C4-2B (cell line): ENCODE data around the gene VPS45.

Experiments used
- H3K27ac ChIP-seq: fragments of 450-650 bp; 2 replicates; pipeline ENCODE4 v1.5.1; 2017
- CTCF ChIP-seq: fragments of 450-650 bp; conservative IDR thresholded peaks from 2 replicates; pipeline ENCODE4 v1.5.1; 2017; ENCODE audit warnings: mild to moderate bottlenecking
- ZFX ChIP-seq: fragments of 450-650 bp; IDR thresholded peaks from 2 replicates; pipeline ENCODE4 v1.6.1; 2017

The VPS45 gene

DNA sequence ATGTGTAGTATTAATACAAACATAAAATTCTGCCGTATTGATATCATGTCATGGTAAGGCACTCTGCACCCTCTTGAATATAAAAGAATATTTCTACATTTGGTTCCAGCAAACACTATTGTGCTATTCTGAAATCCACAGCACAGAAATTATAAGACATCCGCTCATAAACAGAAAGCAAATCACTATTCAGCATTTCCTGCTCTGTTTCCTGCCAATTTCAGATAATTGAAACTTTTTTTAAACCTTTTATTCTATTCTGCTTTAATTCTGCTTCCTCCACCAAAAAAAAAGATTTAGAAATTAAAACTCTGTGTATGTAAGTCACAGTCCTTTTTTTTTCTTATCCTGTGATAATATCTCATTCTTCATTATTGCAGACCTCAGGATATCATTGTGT is 42.5 kb downstream of the VPS45 start:
- H3K27ac ChIP-seq: no peak overlapping the region
- TF ChIP-seq ZFX (no peak), CTCF (no peak)

DNA sequence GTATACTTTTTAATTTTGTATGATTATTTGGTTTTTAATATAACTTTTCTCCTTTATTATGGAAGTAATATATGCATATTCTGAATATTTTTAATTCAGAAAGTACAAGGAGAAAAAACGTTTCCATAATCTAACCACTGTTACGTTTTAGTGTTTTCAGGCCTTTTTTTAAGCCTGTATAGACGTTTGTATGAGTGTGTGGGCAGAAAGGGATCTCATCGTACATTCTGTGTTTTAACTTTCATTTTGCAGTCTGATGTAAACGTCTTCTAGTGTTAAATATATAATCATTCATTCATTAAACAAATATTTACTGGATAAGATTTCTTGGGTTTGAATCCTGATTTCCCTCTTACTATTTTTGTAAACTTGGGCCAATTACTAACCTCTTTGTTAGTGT is 44.1 kb downstream of the VPS45 start:
- no peak overlapping the region for H3K27ac ChIP-seq
- TF ChIP-seq ZFX (no peak), CTCF (no peak)

DNA sequence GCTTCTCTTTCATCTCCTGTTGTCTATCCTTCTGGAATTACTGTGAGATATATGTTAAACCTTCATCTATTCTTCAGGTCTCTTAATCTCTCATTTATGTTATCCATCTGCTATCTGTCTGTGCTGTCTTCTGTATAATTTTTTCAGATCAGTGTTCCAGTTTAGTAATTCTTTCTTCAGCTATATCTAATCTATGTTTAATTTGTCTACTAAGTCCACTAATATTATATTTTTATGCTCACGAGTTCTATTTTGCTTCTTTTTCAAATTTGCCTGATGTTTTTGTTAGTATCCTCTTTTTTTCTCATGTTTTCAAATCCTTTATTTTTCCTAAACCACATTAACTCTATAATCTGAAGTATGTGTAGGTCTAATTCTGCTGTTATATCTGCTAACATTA is 47.5 kb downstream of the VPS45 start:
- no peak overlapping the region for H3K27ac ChIP-seq
- TF ChIP-seq CTCF: no peak
- TF ChIP-seq ZFX: no peak

DNA sequence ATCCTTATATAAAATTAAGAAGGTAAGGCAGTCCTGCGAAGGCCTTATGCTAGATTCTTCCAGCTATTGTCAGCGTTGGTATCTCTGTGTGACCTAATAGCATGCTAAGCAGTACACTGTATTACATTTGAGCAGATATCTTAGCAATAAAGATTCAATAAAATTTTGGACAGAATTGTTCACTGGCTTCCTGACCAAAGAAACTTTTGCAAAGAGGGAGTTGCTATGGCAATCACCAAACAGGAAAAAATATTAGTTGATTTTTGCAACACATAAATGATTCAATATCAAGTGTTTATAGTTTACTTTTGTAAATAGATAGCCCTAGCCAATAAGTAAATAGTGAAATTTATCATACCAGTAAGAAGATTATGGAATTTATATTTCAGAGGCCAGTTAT is 51.1 kb downstream of the VPS45 start:
- no peak for TF ChIP-seq CTCF
- no peak overlapping the region for H3K27ac ChIP-seq

GRCh38 chr1:150121236-150121862 is 53.8 kb downstream of the VPS45 start:
- no peak overlapping the region for H3K27ac ChIP-seq
- TF ChIP-seq ZFX (no peak), CTCF (no peak)

- no peak for TF ChIP-seq CTCF
- no peak for TF ChIP-seq ZFX
- H3K27ac ChIP-seq: no peak overlapping the region
Measured at GRCh38 chr1:150126811-150127210, 59.2 kb downstream of the VPS45 start.

DNA sequence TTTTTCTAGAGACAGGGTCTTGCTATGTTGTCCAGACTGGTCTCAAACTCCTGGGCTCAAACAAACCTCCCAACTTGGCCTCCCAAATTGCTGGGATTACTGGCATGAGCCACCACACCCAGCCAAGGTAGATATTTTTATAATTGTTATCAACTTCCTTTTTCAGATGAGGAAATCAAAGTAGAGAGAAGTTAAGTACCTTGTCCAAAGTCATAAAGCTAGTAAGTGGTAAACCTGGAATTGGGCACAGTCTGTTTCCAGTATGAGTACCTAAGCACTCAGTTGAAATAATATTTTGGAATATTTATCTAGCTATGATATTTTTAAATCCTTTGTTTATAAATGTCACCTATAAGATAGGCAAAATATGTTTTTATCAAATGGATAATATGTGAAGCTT is 59.9 kb downstream of the VPS45 start:
- TF ChIP-seq ZFX: no peak
- no peak for TF ChIP-seq CTCF
- H3K27ac ChIP-seq: no peak overlapping the region
